HepG2 (cell line): Measurements from ENCODE around the gene CROCC. TPM values are rescaled to one million over a fixed set of nuclear protein-coding genes. Genes with fewer than 3 reads are reported as not detected.
A peak's percentile ranks its signal among the peaks of the same experiment; 100 is the strongest.

Source experiments
- CAMTA2 ChIP-seq: sonication (generic); formaldehyde crosslinking; IDR thresholded peaks from 2 replicates; pipeline ENCODE4 v1.4.0; 2020; ENCODE audit warnings: mild to moderate bottlenecking, missing genetic modification reagents, borderline replicate concordance
- CREB1 ChIP-seq, 2 experiments: fragments of 450-650 bp in 1 of 2; IDR thresholded peaks; 2 replicates each; pipeline ENCODE4 v1.6.1; 2016 to 2017; ENCODE audit warnings: control low read depth in 1 of 2, mild to moderate bottlenecking in 1 of 2, missing compliant biosample characterization in 1 of 2, missing genetic modification characterization in 1 of 2
- EHMT2 ChIP-seq: fragments of 200-600 bp; sonication (generic); IDR thresholded peaks from 2 replicates; pipeline ENCODE4 v1.7.0; 2017; ENCODE audit warnings: antibody characterized with exemption, low read depth, low read length, borderline replicate concordance
- GATAD1 ChIP-seq: IDR thresholded peaks from 2 replicates; pipeline ENCODE4 v1.6.1; 2016; ENCODE audit warnings: missing genetic modification reagents, missing compliant biosample characterization
- IKZF1 ChIP-seq: fragments of 450-650 bp; IDR thresholded peaks from 2 replicates; pipeline ENCODE4 v1.7.1; 2016
- MAZ ChIP-seq, 2 experiments: sonication (generic) in 1 of 2; formaldehyde crosslinking in 1 of 2; IDR thresholded peaks; 2 replicates each; pipeline versions ENCODE4 v1.5.0 to v1.6.1; 2012 to 2020; ENCODE audit warnings: low read depth in 2 of 2, mild to moderate bottlenecking in 2 of 2, borderline replicate concordance in 1 of 2, improper control_type of control experiment in 1 of 2, low read length in 1 of 2, missing genetic modification reagents in 1 of 2, moderate library complexity in 1 of 2
- NCOA5 ChIP-seq: sonication (generic); formaldehyde crosslinking; IDR thresholded peaks from 2 replicates; pipeline ENCODE4 v1.4.0; 2020; ENCODE audit warnings: missing genetic modification reagents
- ONECUT2 ChIP-seq: sonication (generic); formaldehyde crosslinking; IDR thresholded peaks from 2 replicates; pipeline ENCODE4 v1.4.0; 2020; ENCODE audit warnings: missing genetic modification reagents
- PATZ1 ChIP-seq: sonication (generic); formaldehyde crosslinking; IDR thresholded peaks from 2 replicates; pipeline ENCODE4 v1.4.0; 2020; ENCODE audit warnings: missing genetic modification reagents
- PTBP1 ChIP-seq: fragments of 200-400 bp; formaldehyde crosslinking; IDR thresholded peaks from 2 replicates; pipeline ENCODE4 v1.6.1; 2018; ENCODE audit warnings: low read length, low read depth; ENCODE audit not compliant: poor library complexity, severe bottlenecking
- RFX3 ChIP-seq: IDR thresholded peaks from 2 replicates; pipeline ENCODE4 v1.6.1; 2016; ENCODE audit warnings: missing biosample characterization, missing genetic modification reagents
- THAP9 ChIP-seq: sonication (generic); formaldehyde crosslinking; IDR thresholded peaks from 2 replicates; pipeline ENCODE4; 2020; ENCODE audit warnings: missing genetic modification reagents, mild to moderate bottlenecking, borderline replicate concordance
- TRIM22 ChIP-seq: fragments of 450-650 bp; IDR thresholded peaks from 2 replicates; pipeline ENCODE4 v1.6.1; 2017
- ZNF143 ChIP-seq: sonication (generic); formaldehyde crosslinking; IDR thresholded peaks from 2 replicates; pipeline ENCODE4 v1.4.0; 2020; ENCODE audit warnings: missing genetic modification reagents
- ZNF460 ChIP-seq: sonication (generic); formaldehyde crosslinking; IDR thresholded peaks from 2 replicates; pipeline ENCODE4 v1.5.1; 2020; ENCODE audit warnings: missing genetic modification reagents, mild to moderate bottlenecking, borderline replicate concordance
- ZNF598 ChIP-seq: sonication (generic); formaldehyde crosslinking; IDR thresholded peaks from 2 replicates; pipeline ENCODE4 v1.5.1; 2020; ENCODE audit warnings: mild to moderate bottlenecking, missing genetic modification reagents, borderline replicate concordance
- ZNF83 ChIP-seq: sonication (generic); formaldehyde crosslinking; IDR thresholded peaks from 2 replicates; pipeline ENCODE4 v1.4.0; 2020; ENCODE audit warnings: missing genetic modification reagents, mild to moderate bottlenecking, borderline replicate concordance
- polyA plus RNA-seq, 8 experiments: library from polyadenylated mRNA; depleted of rRNA in 3 of 8; stranded (reverse) in 7 of 8; unstranded in 1 of 8; fragments of >200 nt; fragmentation: Illumina TruSeq in 4 of 8; extraction: Trizol in 4 of 8; gene quantifications; 2 replicates each; pipeline versions ENCODE4 v1.2.1 to v1.2.3, GENCODE V29; 2011 to 2016; ENCODE audit warnings: low read depth in 4 of 8, missing spikeins in 1 of 8, mixed read lengths in 1 of 8; ENCODE audit not compliant: insufficient read depth in 1 of 8
- total RNA-seq, 5 experiments: library from RNA; depleted of rRNA; stranded (reverse); fragments of >200 nt; fragmentation: Illumina TruSeq; extraction: Trizol; gene quantifications; 2 replicates each; pipeline ENCODE4 v1.2.3, GENCODE V29; 2016; ENCODE audit warnings: low read depth in 1 of 5
- TF ChIP-seq, protein P1 (sequence below): sonication (generic); formaldehyde crosslinking; IDR thresholded peaks from 2 replicates; pipeline ENCODE4 v1.4.0; 2020; ENCODE audit warnings: missing genetic modification reagents, borderline replicate concordance

Gene CROCC
- total and polyA plus RNA-seq, 2 of the 13 experiments (the other 11 are each of a cell fraction or from before 2014, with no cell fraction given), result 7.8 to 15.5 TPM

DNA sequence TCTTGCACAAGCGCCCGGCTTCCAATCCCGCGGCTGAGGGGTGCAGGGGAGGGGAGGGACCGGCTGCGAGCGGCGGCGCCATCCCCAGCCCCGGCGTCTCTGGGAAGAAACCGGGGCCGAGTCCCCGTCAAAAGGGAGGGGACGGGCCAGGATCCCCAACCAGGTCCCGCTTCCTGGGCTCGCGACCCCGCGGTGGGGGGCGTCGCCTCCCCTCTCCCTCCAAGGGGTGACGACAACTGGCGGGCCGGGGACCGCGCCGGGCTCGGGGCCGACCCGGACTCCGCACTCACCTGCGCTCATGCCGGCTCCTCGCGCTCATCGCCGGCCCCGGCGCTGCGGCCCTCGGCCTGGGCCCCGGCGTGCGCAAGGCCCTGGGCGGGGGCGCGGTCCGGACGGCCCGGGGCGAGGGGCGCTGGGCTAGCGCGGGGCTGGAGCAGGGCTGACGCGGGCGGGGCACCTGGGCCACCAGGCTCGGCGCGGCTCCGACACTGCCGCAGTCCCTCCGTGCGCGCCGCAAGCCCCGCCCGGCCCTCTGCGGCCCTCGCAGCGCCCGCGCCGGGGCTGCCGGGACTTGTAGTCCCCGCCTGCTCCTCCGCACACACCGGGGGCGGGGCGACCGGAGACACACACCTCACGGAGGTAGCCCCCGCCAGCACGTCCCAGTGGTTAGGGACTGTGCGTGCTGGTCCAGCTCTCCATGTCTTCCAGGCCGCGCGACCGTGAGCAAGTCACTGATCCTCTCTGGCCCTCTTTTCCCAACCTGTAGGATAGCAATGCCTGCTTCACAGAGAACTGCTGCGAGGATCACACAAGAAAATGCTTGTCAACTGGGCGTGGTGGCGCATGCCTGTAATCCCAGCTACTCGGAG, 89.9 kb downstream of the CROCC start, which contains the start of gene ATP13A2 (continued):
- no peak for TF ChIP-seq THAP9 (CRISPR knock-in tag)
- no peak for TF ChIP-seq ZNF83 (CRISPR knock-in tag)
- TF ChIP-seq MAZ (IDR thresholded peaks at IDR 0.05; ENCODE audit: borderline replicate concordance, low read depth, low read length), result peak; percentile 92
- TF ChIP-seq MAZ (CRISPR knock-in tag; IDR thresholded peaks at IDR 0.05; ENCODE audit: low read depth), result peak; percentile 99
- no peak for TF ChIP-seq PTBP1
- TF ChIP-seq TRIM22, result no peak
- no peak for TF ChIP-seq ONECUT2 (CRISPR knock-in tag)
- no peak for TF ChIP-seq RFX3 (CRISPR knock-in tag)
- no peak for TF ChIP-seq NCOA5 (CRISPR knock-in tag)
- 0 out of 2 replicates have a peak, but pooled peaks have one; percentile 12 for TF ChIP-seq GATAD1 (CRISPR knock-in tag)
- TF ChIP-seq EHMT2, result no peak
- peak; percentile 92 for TF ChIP-seq ZNF143 (CRISPR knock-in tag)
- TF ChIP-seq IKZF1, result no peak
- TF ChIP-seq ZNF598 (CRISPR knock-in tag), result no peak
- no peak for TF ChIP-seq CREB1 (IDR thresholded peaks at IDR 0.05)
- peak; percentile 42; the same call in 1 of the 2 replicates for TF ChIP-seq CREB1 (CRISPR knock-in tag; IDR thresholded peaks at IDR 0.05)
- TF ChIP-seq, protein P1, sequence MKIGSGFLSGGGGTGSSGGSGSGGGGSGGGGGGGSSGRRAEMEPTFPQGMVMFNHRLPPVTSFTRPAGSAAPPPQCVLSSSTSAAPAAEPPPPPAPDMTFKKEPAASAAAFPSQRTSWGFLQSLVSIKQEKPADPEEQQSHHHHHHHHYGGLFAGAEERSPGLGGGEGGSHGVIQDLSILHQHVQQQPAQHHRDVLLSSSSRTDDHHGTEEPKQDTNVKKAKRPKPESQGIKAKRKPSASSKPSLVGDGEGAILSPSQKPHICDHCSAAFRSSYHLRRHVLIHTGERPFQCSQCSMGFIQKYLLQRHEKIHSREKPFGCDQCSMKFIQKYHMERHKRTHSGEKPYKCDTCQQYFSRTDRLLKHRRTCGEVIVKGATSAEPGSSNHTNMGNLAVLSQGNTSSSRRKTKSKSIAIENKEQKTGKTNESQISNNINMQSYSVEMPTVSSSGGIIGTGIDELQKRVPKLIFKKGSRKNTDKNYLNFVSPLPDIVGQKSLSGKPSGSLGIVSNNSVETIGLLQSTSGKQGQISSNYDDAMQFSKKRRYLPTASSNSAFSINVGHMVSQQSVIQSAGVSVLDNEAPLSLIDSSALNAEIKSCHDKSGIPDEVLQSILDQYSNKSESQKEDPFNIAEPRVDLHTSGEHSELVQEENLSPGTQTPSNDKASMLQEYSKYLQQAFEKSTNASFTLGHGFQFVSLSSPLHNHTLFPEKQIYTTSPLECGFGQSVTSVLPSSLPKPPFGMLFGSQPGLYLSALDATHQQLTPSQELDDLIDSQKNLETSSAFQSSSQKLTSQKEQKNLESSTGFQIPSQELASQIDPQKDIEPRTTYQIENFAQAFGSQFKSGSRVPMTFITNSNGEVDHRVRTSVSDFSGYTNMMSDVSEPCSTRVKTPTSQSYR (CRISPR knock-in tag), result no peak
- TF ChIP-seq PATZ1 (CRISPR knock-in tag), result peak; percentile 92
- no peak for TF ChIP-seq CAMTA2 (CRISPR knock-in tag)
- TF ChIP-seq ZNF460 (CRISPR knock-in tag), result no peak
